ENCODE measurements around the gene ST3GAL4. TPM values are rescaled to one million over a fixed set of nuclear protein-coding genes. Genes with fewer than 3 reads are reported as not detected.

ST3GAL4 gene
- total RNA-seq, 2 experiments from 2014 or later = 14.3 to 18.8 TPM

- TF ChIP-seq EZH2phosphoT487 (IDR thresholded peaks at IDR 0.05; ENCODE audit: borderline replicate concordance, low read depth, low read length) (no peak), CTCF (conservative IDR thresholded peaks at IDR 0.05; ENCODE audit: low read length) (no peak)
- Histone ChIP-seq H3K9me3 (ENCODE audit: low read length) (no peaks in the 10 kb centered on the region), H3K79me2 (ENCODE audit: insufficient read depth, low read depth, low read length) (no peaks in the 10 kb centered on the region), H3K27ac (ENCODE audit: low read depth, low read length, poor library complexity, severe bottlenecking) (no peak overlapping the region), H3K9me2 (ENCODE audit: insufficient read depth, low read length) (no peaks in the 10 kb centered on the region), H2AFZ (ENCODE audit: low read length) (no peak overlapping the region), H3K4me2 (ENCODE audit: low read length) (no peak overlapping the region), H3K4me1 (ENCODE audit: insufficient read depth, low read length, poor library complexity, severe bottlenecking) (peaks cover 33% of the 10 kb centered on the region), H3K4me3 (ENCODE audit: low read depth, low read length, poor library complexity, severe bottlenecking) (no peak overlapping the region), H4K20me1 (ENCODE audit: insufficient read depth, low read length) (no peaks in the 10 kb centered on the region), H3K36me3 (ENCODE audit: insufficient read depth, low read length) (no peaks in the 10 kb centered on the region)
- no TSS peak for BruUV-seq (replicated peaks)
- ChIA-PET CTCF (ENCODE audit: unreplicated experiment) (no interaction called here), POLR2A (interaction anchor here (0.6 kb wide), 1 partner anchor 84 kb away, joined by 6 read pairs; no protein-coding TSS in a partner anchor)
- intact Hi-C loops (cut with micrococcal nuclease; ENCODE audit: unreplicated experiment) = no loop called here
- no peak for DNase-seq (ENCODE audit: low spot score)
Measured at GRCh38 chr11:126426106-126426505, 70.6 kb downstream of the ST3GAL4 start.

GRCh38 chr11:126426820-126427749 lies 71.6 kb downstream of the ST3GAL4 start:
- intact Hi-C loops (cut with micrococcal nuclease; ENCODE audit: unreplicated experiment) = no loop called here
- H3K79me2 ChIP-seq (ENCODE audit: insufficient read depth, low read depth, low read length) = no peaks in the 10 kb centered on the region
- no peaks in the 10 kb centered on the region for H3K36me3 ChIP-seq (ENCODE audit: insufficient read depth, low read length)
- ChIA-PET CTCF (ENCODE audit: unreplicated experiment) (no interaction called here), POLR2A (interaction anchor here (0.6 kb wide), 1 partner anchor 73 kb away, joined by 3 read pairs; no protein-coding TSS in a partner anchor)
- no peak overlapping the region for H3K27ac ChIP-seq (ENCODE audit: low read depth, low read length, poor library complexity, severe bottlenecking)
- TF ChIP-seq EZH2phosphoT487 (IDR thresholded peaks at IDR 0.05; ENCODE audit: borderline replicate concordance, low read depth, low read length) (no peak), CTCF (conservative IDR thresholded peaks at IDR 0.05; ENCODE audit: low read length) (no peak)
- no peak for DNase-seq (ENCODE audit: low spot score)
- no peak overlapping the region for H3K4me3 ChIP-seq (ENCODE audit: low read depth, low read length, poor library complexity, severe bottlenecking)
- no peaks in the 10 kb centered on the region for H3K9me3 ChIP-seq (ENCODE audit: low read length)
- no peak overlapping the region for H2AFZ ChIP-seq (ENCODE audit: low read length)
- H3K9me2 ChIP-seq (ENCODE audit: insufficient read depth, low read length) = no peaks in the 10 kb centered on the region
- no peaks in the 10 kb centered on the region for H4K20me1 ChIP-seq (ENCODE audit: insufficient read depth, low read length)
- H3K4me1 ChIP-seq (ENCODE audit: insufficient read depth, low read length, poor library complexity, severe bottlenecking) = peaks cover 25% of the 10 kb centered on the region
- H3K4me2 ChIP-seq (ENCODE audit: low read length) = peak overlapping the region; percentile 1; the same call in 1 of the 2 replicates
- no TSS peak for BruUV-seq (replicated peaks)

Measured in OCI-LY7 (cell line).